ENCODE data around the gene DNAJC5G.

Gene DNAJC5G

GRCh38 chr2:27275211-27276150 lies at the start of gene DNAJC5G:
DNAJC5G (plus strand) TSS chr2:27275433; CDS start chr2:27276729, 1,296 bp downstream.
- DNase-seq = no peak

- no peak for DNase-seq
Measured at GRCh38 chr2:27225526-27225925, 49.7 kb upstream of the DNAJC5G start.

DNA sequence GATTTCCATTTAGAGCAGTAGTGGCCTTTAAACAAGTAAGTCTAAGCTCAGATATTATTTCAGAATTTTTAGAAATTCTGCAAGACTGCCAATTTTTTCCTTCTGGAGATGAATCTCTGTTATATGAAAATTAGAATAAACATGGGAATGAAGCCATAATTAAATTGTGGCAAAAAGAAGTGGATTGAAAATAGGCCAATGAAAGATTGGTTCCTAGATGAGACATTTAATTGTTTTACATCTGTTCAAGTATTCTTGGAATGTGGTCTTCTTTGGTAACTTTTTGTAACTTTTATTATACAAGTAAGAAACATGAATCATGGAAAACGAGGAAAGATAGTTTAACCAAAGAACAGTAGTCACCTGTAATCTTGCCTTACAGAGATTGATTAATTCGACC lies 47.7 kb upstream of the DNAJC5G start:
- no peak for DNase-seq

DNA sequence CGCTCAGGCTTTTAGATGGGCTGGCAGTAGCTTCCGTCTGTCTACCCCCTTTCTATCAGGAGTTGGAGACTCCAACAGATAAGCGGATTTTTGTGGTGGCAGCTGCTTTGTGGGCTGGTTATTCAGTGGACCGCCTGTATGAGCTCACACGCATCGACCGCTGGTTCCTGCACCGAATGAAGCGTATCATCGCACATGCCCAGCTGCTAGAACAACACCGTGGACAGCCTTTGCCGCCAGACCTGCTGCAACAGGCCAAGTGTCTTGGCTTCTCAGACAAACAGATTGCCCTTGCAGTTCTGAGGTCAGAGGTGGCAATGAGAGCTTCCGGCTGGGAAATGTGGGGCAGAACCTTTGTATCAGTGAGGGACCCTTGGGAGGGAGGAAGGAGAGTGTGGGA lies 43.3 kb upstream of the DNAJC5G start:
- no peak for DNase-seq

GRCh38 chr2:27233341-27233740 lies 41.9 kb upstream of the DNAJC5G start:
- no peak for DNase-seq

DNA sequence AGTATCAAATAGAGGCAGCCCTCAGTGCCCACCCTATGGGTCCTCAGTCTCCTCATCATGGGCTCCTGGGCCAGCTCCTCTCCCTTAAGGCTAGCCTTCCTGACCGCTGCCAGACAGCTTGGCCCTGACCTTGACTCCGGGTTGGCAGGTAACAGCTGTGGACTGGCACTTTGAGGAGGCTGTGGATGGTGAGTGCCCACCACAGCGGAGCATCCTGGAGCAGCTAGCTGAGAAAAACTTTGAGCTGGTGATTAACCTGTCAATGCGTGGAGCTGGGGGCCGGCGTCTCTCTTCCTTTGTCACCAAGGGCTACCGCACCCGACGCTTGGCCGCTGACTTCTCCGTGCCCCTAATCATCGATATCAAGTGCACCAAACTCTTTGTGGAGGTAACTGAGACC lies 39.1 kb upstream of the DNAJC5G start:
- no peak for DNase-seq

DNA sequence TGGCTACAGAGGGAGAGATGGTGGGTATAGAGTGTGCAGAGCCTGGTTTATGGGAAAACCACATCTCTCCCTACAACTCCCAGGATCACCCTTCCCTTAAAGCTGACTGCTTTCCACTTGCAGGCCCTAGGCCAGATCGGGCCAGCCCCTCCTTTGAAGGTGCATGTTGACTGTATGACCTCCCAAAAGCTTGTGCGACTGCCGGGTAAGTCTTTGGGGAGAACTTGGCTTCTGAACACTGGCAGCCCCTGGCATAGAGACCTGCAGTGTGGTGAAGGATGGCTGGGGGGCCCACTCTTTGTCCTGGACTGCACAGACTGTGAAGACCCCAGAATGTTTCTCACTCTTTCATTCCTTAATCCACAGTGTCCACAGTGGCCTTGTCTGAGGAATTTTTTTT lies 38.6 kb upstream of the DNAJC5G start:
- no peak for DNase-seq

DNA sequence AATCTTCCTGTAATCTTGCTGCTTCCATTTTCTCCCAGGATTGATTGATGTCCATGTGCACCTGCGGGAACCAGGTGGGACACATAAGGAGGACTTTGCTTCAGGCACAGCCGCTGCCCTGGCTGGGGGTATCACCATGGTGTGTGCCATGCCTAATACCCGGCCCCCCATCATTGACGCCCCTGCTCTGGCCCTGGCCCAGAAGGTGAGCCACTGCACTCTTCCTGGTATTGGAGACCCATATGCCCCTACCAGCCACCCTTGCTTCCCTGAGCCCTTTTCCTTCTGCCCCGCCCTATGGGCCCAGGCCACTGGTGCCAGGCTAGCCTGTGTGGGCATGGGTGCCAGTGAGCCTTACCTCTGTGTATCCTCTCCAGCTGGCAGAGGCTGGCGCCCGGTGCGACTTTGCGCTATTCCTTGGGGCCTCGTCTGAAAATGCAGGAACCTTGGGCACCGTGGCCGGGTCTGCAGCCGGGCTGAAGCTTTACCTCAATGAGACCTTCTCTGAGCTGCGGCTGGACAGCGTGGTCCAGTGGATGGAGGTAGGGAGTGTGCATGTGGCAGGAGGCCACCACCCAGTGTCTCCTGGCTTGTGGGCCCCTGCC lies 37.8 kb upstream of the DNAJC5G start:
- no peak for DNase-seq

- no peak for DNase-seq
Measured at GRCh38 chr2:27238976-27239375, 36.3 kb upstream of the DNAJC5G start.

DNA sequence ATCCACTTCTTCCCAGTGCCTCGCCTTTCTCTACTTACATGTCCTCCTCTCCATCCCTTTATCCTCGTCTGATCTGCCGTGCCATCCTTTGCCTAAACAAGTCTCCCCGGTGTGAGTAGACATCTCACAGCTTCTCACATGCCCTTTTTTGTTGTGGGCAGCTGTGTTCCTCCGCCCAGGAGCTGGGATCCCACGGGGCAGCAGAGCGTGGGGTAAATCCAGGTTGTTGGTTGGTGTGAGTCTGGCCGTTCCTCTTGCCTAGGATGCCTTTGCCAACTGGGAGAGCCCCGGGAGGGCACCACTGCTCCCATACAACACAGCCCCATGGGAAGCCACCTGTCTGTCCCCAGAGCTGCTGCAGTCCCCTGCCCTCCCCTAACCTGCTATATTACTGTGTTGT lies 34.8 kb upstream of the DNAJC5G start:
- no peak for DNase-seq

DNA sequence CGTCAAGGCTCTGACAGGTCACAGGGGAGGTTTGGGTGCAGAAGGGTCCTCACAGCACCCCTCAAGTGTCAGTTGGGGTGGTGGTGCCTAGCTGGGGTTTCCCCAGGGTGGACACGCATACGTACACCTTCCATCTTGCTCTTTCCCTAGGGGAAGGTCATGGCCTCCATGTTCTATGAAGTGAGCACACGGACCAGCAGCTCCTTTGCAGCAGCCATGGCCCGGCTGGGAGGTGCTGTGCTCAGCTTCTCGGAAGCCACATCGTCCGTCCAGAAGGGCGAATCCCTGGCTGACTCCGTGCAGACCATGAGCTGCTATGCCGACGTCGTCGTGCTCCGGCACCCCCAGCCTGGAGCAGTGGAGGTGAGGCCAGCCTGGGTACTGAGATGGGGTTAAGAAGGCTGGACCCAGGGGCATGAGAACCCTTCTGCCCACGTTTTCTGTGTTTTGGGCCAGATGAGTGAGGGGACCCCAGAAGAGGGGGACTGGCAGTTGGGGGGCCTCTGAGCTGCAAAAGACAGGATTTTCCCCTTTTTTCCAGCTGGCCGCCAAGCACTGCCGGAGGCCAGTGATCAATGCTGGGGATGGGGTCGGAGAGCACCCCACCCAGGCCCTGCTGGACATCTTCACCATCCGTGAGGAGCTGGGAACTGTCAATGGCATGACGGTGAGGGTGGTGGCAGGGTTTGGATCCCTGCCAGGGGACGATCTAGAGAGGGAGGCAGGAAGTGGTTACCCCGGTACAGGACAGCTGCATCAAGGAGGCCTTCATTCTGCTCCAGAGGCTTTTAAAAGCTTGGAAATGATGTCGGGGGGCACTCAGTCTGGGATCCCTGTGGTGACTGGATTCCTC lies 33.2 kb upstream of the DNAJC5G start:
- DNase-seq = no peak

- DNase-seq = no peak
Measured at GRCh38 chr2:27242614-27242951, 32.6 kb upstream of the DNAJC5G start.

DNA sequence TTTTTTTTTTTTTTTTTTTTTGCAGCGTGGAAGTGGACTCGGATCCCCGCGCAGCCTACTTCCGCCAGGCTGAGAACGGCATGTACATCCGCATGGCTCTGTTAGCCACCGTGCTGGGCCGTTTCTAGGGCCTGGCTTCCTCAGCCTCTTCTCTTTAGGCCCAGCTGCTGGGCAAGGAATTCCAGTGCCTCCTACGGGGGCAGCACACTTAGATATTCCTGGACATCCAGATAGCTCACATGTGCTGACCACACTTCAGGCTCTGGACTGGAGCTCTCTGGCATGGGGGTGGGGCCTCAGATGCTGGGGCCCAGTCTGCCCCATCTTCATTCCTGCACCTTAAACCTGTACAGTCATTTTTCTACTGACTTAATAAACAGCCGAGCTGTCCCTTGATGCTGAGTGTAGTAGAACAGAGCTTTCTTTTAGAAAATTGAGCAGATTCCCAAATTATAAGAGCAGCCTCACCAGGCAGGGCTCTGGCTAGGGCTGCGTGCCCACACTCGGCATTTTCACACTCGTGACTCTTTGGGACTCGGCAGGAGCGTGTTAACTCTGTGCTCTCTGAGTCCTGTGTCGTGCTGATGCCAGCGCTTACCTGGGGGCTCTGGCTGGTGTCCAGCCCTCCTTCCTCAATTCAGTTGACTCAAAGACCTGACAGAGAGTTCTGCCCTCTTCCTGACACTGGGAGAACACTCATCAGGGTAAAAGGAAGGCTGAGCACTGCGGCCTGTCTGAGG lies 31.7 kb upstream of the DNAJC5G start:
- no peak for DNase-seq

- DNase-seq = no peak
Measured at GRCh38 chr2:27245116-27245515, 30.1 kb upstream of the DNAJC5G start.

DNA sequence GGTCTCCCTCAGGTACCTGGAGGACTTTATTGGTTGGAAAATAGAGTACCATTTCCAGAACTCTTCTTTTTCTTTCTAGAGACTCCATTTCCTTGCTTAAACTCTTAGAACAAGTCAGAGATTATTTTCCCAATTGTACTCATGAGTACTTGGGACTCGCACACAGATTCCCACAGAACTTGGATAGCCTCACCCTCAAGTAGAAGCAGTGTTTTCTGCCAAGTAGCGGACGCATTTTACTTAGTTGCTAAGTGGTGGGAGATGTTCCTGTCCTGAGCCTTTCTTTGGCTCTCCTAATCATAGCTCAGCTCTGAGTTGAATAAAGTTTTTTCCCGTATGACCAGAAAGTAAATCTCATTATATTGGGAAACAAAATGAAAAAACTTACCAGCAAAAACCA lies 29.6 kb upstream of the DNAJC5G start:
- DNase-seq = no peak

GRCh38 chr2:27247893-27248292 lies 27.3 kb upstream of the DNAJC5G start:
- no peak for DNase-seq

GRCh38 chr2:27249159-27249890 lies 25.9 kb upstream of the DNAJC5G start:
- DNase-seq = no peak

DNA sequence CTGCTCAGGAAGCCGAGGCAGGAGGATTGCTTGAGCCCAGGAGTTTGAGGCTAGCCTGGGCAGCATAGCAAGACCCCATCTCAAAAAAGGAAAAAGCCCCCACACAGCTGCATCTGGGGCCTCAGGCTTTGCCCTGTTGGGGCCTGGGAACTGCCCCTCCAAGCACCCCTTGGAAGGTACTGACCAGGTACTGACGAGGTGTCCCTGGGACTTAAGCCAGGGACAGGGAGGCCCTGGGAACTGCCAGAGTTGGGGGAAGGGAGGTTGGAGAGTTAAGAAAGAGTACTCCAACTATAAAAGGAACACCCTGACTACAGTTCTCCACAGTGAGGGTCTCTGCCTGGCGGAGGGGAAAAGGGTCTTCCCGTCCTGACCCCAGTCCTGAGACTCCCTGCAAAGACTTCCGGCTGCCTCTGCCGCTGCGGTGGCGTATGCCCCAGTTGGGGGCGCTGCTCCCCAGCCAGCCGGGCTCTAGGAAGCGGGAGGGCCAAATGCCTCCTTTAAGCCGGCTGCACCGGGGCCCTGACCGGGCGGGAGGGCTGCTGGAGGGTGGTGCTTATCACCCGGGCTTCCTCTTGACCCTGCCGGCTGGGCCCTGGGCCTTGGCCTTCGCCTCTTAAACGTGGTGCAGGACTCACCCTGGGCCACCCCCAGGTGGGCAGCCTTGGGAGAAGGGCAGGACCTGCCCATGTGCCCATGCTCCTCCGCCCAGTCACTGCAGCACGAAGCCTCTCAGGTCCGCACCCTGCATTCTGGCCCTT lies 25.2 kb upstream of the DNAJC5G start:
- DNase-seq = peak; percentile 60

GRCh38 chr2:27250652-27251379 lies 24.4 kb upstream of the DNAJC5G start:
- DNase-seq = no peak

- DNase-seq = no peak
Measured at GRCh38 chr2:27251766-27252165, 23.5 kb upstream of the DNAJC5G start.

GRCh38 chr2:27255187-27255586 lies 20.0 kb upstream of the DNAJC5G start:
- no peak for DNase-seq
